Measurements from ENCODE around the gene MINDY2. TPM values are rescaled to one million over a fixed set of nuclear protein-coding genes. Genes with fewer than 3 reads are reported as not detected.

The MINDY2 gene
- total and polyA plus RNA-seq, 4 donors: 1.5 to 7.0 (median 5.1) TPM

DNA sequence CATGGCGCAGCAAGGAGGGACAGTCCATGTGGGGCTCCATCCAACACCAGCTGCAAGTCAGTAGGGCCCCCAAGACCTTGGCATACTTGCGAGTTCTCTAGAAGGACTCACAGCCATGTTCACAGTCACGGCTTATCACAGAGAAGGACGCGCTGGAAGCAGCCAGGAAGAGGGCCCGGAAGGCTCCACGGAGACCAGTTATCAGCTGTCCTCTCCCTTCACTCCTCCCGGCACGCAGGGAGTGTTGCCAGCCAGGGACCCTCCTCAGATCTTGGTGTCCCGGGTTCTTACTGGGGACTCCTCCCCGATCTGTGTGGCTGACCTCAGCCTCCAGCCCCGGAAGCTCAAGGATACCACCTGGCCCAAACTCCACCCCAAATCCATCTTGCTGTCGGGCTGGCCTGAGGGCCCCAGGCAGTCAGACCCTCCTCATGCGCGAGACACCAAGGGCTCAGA lies 94.4 kb downstream of the MINDY2 start:
- Histone ChIP-seq H3K27ac (ENCODE audit: low read depth in 1 of 2, low read length in 2 of 2) (peak overlapping the region in 1 of 2 donors; percentile 31), H3K4me1 (ENCODE audit: control insufficient read depth in 4 of 4, insufficient read depth in 4 of 4, low read length in 3 of 4) (peaks cover 0 to 8% (median 4%) of the 10 kb centered on the region in 4 donors), H3K27me3 (ENCODE audit: control insufficient read depth in 4 of 4, insufficient read depth in 4 of 4, low read length in 3 of 4) (no peaks in the 10 kb centered on the region), H3K9ac (ENCODE audit: low read depth in 1 of 2, low read length in 2 of 2) (no peak overlapping the region), H3K36me3 (ENCODE audit: control insufficient read depth in 4 of 4, insufficient read depth in 3 of 4, low read depth in 1 of 4, low read length in 3 of 4) (no peaks in the 10 kb centered on the region), H3K4me3 (ENCODE audit: low read depth in 1 of 3, low read length in 3 of 3) (peak overlapping the region in 2 of 3 donors; percentile 42 to 47), H3K9me3 (ENCODE audit: control insufficient read depth in 4 of 4, low read length in 3 of 4) (no peaks in the 10 kb centered on the region)
- DNase-seq (ENCODE audit: low spot score): peak; percentile 37
- 62% methylated on average over 15 of the region's 15 CpGs for WGBS
- TF ChIP-seq, protein P1, sequence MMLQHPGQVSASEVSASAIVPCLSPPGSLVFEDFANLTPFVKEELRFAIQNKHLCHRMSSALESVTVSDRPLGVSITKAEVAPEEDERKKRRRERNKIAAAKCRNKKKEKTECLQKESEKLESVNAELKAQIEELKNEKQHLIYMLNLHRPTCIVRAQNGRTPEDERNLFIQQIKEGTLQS (IDR thresholded peaks at IDR 0.05): no peak
- TF ChIP-seq YY1 (IDR thresholded peaks at IDR 0.05) (no peak), GABPA (IDR thresholded peaks at IDR 0.05 in 1 of 2, conservative IDR thresholded peaks at IDR 0.05 in 1 of 2) (no peak), NR2F2 (IDR thresholded peaks at IDR 0.05) (no peak), RAD21 (IDR thresholded peaks at IDR 0.05) (no peak), JUND (IDR thresholded peaks at IDR 0.05) (no peak), FOXA2 (IDR thresholded peaks at IDR 0.05) (no peak), SP1 (IDR thresholded peaks at IDR 0.05) (no peak), HNF4G (IDR thresholded peaks at IDR 0.05) (no peak), FOXA1 (IDR thresholded peaks at IDR 0.05) (no peak), RXRA (IDR thresholded peaks at IDR 0.05) (no peak)
- TF ChIP-seq, protein P2, sequence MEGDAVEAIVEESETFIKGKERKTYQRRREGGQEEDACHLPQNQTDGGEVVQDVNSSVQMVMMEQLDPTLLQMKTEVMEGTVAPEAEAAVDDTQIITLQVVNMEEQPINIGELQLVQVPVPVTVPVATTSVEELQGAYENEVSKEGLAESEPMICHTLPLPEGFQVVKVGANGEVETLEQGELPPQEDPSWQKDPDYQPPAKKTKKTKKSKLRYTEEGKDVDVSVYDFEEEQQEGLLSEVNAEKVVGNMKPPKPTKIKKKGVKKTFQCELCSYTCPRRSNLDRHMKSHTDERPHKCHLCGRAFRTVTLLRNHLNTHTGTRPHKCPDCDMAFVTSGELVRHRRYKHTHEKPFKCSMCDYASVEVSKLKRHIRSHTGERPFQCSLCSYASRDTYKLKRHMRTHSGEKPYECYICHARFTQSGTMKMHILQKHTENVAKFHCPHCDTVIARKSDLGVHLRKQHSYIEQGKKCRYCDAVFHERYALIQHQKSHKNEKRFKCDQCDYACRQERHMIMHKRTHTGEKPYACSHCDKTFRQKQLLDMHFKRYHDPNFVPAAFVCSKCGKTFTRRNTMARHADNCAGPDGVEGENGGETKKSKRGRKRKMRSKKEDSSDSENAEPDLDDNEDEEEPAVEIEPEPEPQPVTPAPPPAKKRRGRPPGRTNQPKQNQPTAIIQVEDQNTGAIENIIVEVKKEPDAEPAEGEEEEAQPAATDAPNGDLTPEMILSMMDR (IDR thresholded peaks at IDR 0.05; ENCODE audit: low read depth, low read length, missing input control): no peak
- TF ChIP-seq, protein P3, sequence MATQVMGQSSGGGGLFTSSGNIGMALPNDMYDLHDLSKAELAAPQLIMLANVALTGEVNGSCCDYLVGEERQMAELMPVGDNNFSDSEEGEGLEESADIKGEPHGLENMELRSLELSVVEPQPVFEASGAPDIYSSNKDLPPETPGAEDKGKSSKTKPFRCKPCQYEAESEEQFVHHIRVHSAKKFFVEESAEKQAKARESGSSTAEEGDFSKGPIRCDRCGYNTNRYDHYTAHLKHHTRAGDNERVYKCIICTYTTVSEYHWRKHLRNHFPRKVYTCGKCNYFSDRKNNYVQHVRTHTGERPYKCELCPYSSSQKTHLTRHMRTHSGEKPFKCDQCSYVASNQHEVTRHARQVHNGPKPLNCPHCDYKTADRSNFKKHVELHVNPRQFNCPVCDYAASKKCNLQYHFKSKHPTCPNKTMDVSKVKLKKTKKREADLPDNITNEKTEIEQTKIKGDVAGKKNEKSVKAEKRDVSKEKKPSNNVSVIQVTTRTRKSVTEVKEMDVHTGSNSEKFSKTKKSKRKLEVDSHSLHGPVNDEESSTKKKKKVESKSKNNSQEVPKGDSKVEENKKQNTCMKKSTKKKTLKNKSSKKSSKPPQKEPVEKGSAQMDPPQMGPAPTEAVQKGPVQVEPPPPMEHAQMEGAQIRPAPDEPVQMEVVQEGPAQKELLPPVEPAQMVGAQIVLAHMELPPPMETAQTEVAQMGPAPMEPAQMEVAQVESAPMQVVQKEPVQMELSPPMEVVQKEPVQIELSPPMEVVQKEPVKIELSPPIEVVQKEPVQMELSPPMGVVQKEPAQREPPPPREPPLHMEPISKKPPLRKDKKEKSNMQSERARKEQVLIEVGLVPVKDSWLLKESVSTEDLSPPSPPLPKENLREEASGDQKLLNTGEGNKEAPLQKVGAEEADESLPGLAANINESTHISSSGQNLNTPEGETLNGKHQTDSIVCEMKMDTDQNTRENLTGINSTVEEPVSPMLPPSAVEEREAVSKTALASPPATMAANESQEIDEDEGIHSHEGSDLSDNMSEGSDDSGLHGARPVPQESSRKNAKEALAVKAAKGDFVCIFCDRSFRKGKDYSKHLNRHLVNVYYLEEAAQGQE (IDR thresholded peaks at IDR 0.05): no peak
- TF ChIP-seq, protein P4, sequence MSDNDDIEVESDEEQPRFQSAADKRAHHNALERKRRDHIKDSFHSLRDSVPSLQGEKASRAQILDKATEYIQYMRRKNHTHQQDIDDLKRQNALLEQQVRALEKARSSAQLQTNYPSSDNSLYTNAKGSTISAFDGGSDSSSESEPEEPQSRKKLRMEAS (IDR thresholded peaks at IDR 0.05): no peak
- TF ChIP-seq, protein P5, sequence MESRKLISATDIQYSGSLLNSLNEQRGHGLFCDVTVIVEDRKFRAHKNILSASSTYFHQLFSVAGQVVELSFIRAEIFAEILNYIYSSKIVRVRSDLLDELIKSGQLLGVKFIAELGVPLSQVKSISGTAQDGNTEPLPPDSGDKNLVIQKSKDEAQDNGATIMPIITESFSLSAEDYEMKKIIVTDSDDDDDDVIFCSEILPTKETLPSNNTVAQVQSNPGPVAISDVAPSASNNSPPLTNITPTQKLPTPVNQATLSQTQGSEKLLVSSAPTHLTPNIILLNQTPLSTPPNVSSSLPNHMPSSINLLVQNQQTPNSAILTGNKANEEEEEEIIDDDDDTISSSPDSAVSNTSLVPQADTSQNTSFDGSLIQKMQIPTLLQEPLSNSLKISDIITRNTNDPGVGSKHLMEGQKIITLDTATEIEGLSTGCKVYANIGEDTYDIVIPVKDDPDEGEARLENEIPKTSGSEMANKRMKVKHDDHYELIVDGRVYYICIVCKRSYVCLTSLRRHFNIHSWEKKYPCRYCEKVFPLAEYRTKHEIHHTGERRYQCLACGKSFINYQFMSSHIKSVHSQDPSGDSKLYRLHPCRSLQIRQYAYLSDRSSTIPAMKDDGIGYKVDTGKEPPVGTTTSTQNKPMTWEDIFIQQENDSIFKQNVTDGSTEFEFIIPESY (IDR thresholded peaks at IDR 0.05): no peak

DNA sequence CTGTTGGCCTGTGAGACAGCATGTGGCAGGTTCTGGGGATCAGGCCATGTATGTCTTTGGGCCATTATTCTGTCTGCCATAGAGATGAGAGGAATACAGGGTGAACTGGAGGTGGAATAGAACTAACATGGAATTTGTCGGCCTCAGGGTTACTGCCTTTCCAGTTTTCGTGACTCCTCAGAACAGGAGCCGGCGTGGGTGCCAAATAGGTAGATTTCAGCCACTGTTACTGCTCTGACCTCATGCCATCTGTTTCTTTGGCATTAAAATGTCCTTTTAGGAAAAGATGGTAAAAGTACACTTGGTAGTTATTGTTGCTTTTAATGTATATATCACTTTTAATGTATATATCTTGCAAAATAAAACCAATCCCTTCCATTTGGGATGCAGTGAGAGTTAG lies 96.8 kb downstream of the MINDY2 start:
- H3K27ac ChIP-seq (ENCODE audit: low read depth in 1 of 2, low read length in 2 of 2): no peak overlapping the region
- no peak for TF ChIP-seq TAF1 (conservative IDR thresholded peaks at IDR 0.05)
- TF ChIP-seq, protein P2 (IDR thresholded peaks at IDR 0.05; ENCODE audit: low read depth, low read length, missing input control): no peak
- H3K4me3 ChIP-seq (ENCODE audit: low read depth in 1 of 3, low read length in 3 of 3): no peak overlapping the region
- 97% methylated on average over 4 of the region's 4 CpGs for WGBS
- no peak overlapping the region for H3K9ac ChIP-seq (ENCODE audit: low read depth in 1 of 2, low read length in 2 of 2)
- H3K27me3 ChIP-seq (ENCODE audit: control insufficient read depth in 4 of 4, insufficient read depth in 4 of 4, low read length in 3 of 4): no peaks in the 10 kb centered on the region
- H3K4me1 ChIP-seq (ENCODE audit: control insufficient read depth in 4 of 4, insufficient read depth in 4 of 4, low read length in 3 of 4): peaks cover 0 to 8% (median 4%) of the 10 kb centered on the region in 4 donors
- no peak for DNase-seq (ENCODE audit: low spot score)
- no peaks in the 10 kb centered on the region for H3K9me3 ChIP-seq (ENCODE audit: control insufficient read depth in 4 of 4, low read length in 3 of 4)
- H3K36me3 ChIP-seq (ENCODE audit: control insufficient read depth in 4 of 4, insufficient read depth in 3 of 4, low read depth in 1 of 4, low read length in 3 of 4): no peaks in the 10 kb centered on the region

All from liver (tissue), 9 donors.